ENCODE data around the gene CHD6.

GRCh38 chr20:41475503-41475902 lies 142.7 kb downstream of the CHD6 start:
- TF ChIP-seq SPI1 (IDR thresholded peaks at IDR 0.05; ENCODE audit: low read depth, low read length) (no peak), TAF1 (IDR thresholded peaks at IDR 0.05; ENCODE audit: low read depth, low read length) (no peak)

Data from GM12891 (cell line).